GM21576 (cell line): ENCODE measurements around the gene LINGO3.

Experiments used
- ATAC-seq: cut with Tn5 transposase; IDR thresholded peaks from one replicate; pipeline ENCODE4 v1.9.1; 2021; ENCODE audit warnings: mild to moderate bottlenecking, moderate library complexity; ENCODE audit not compliant: unreplicated experiment

The LINGO3 gene

GRCh38 chr19:2340496-2341243 is 32.7 kb upstream of the LINGO3 start:
- ATAC-seq, result no peak

- ATAC-seq, result no peak
These were observed 31.8 kb upstream of the LINGO3 start for GRCh38 chr19:2339644-2340310.

GRCh38 chr19:2338751-2339643 is 31.0 kb upstream of the LINGO3 start:
- ATAC-seq, result no peak

- ATAC-seq, result no peak
These were observed 30.2 kb upstream of the LINGO3 start for GRCh38 chr19:2338055-2338615.

GRCh38 chr19:2337329-2337707 is 29.4 kb upstream of the LINGO3 start:
- ATAC-seq, result no peak

GRCh38 chr19:2336528-2337328 is 28.8 kb upstream of the LINGO3 start:
- ATAC-seq, result no peak

- no peak for ATAC-seq
These were observed 27.9 kb upstream of the LINGO3 start for GRCh38 chr19:2335848-2336247.

GRCh38 chr19:2334986-2335846 is 27.3 kb upstream of the LINGO3 start:
- ATAC-seq, result no peak

- ATAC-seq, result no peak
These were observed 26.5 kb upstream of the LINGO3 start for GRCh38 chr19:2334426-2334825.

GRCh38 chr19:2333807-2334211 is 25.9 kb upstream of the LINGO3 start:
- ATAC-seq, result no peak

GRCh38 chr19:2333027-2333806 is 25.3 kb upstream of the LINGO3 start:
- no peak for ATAC-seq

- no peak for ATAC-seq
These were observed 24.5 kb upstream of the LINGO3 start for GRCh38 chr19:2332341-2333026.

GRCh38 chr19:2331601-2332246 is 23.8 kb upstream of the LINGO3 start:
- ATAC-seq, result no peak

GRCh38 chr19:2330632-2331284 is 22.8 kb upstream of the LINGO3 start:
- no peak for ATAC-seq

- no peak for ATAC-seq
These were observed 22.3 kb upstream of the LINGO3 start for GRCh38 chr19:2330255-2330631.

GRCh38 chr19:2329501-2329916 is 21.6 kb upstream of the LINGO3 start:
- no peak for ATAC-seq

- ATAC-seq, result no peak
These were observed 21.2 kb upstream of the LINGO3 start for GRCh38 chr19:2329149-2329478.
